Liver (tissue), 3 donors: ENCODE data around the gene C9orf50.

Source experiments
- CTCF ChIP-seq: fragments of 150-350 bp; IDR thresholded peaks from 2 replicates; pipeline ENCODE4 v1.5.1; 2017; ENCODE audit warnings: improper control_type of control experiment, low read depth, low read length; ENCODE audit not compliant: missing input control
- FOXA1 ChIP-seq: IDR thresholded peaks from 2 replicates; pipeline ENCODE4 v1.6.1; 2016; ENCODE audit warnings: antibody characterized with exemption
- JUND ChIP-seq, 2 donors: IDR thresholded peaks; 2 replicates each; pipeline ENCODE4 v1.6.1; 2016; ENCODE audit warnings: antibody characterized with exemption in 2 of 2
- RAD21 ChIP-seq, 2 donors: IDR thresholded peaks; 2 replicates each; pipeline ENCODE4 v1.6.1; 2016; ENCODE audit warnings: antibody characterized with exemption in 2 of 2, mild to moderate bottlenecking in 2 of 2
- RXRA ChIP-seq, 2 donors: IDR thresholded peaks; 2 replicates each; pipeline ENCODE4 v1.6.1; 2017 to 2018; ENCODE audit warnings: antibody characterized with exemption in 2 of 2, mild to moderate bottlenecking in 1 of 2
- SP1 ChIP-seq: IDR thresholded peaks from 2 replicates; pipeline ENCODE4 v1.6.1; 2018; ENCODE audit warnings: antibody characterized with exemption, mild to moderate bottlenecking
- donor health status: healthy.
- donor health status: healthy.

GRCh38 chr9:129570450-129571297, 50.2 kb downstream of the C9orf50 start:
- TF ChIP-seq CTCF (no peak), JUND (IDR thresholded peaks at IDR 0.05) (no peak), SP1 (no peak), FOXA1 (no peak), RXRA (IDR thresholded peaks at IDR 0.05) (no peak), RAD21 (IDR thresholded peaks at IDR 0.05) (no peak)
